ENCODE measurements around the gene ALDH18A1.

The ALDH18A1 gene

GRCh38 chr10:95572131-95572820 is 84.2 kb downstream of the ALDH18A1 start:
- no peaks in the 10 kb centered on the region for H3K36me3 ChIP-seq
- no peak overlapping the region for H3K4me3 ChIP-seq (ENCODE audit: low read depth, low read length)
- no peak overlapping the region for H3K27ac ChIP-seq
- no peaks in the 10 kb centered on the region for H3K9me3 ChIP-seq (ENCODE audit: severe bottlenecking)
- TF ChIP-seq, protein P1, sequence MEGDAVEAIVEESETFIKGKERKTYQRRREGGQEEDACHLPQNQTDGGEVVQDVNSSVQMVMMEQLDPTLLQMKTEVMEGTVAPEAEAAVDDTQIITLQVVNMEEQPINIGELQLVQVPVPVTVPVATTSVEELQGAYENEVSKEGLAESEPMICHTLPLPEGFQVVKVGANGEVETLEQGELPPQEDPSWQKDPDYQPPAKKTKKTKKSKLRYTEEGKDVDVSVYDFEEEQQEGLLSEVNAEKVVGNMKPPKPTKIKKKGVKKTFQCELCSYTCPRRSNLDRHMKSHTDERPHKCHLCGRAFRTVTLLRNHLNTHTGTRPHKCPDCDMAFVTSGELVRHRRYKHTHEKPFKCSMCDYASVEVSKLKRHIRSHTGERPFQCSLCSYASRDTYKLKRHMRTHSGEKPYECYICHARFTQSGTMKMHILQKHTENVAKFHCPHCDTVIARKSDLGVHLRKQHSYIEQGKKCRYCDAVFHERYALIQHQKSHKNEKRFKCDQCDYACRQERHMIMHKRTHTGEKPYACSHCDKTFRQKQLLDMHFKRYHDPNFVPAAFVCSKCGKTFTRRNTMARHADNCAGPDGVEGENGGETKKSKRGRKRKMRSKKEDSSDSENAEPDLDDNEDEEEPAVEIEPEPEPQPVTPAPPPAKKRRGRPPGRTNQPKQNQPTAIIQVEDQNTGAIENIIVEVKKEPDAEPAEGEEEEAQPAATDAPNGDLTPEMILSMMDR (IDR thresholded peaks at IDR 0.05; ENCODE audit: low read depth, low read length) = no peak
- DNase-seq = no peak
- no peaks in the 10 kb centered on the region for H3K27me3 ChIP-seq (ENCODE audit: insufficient read depth, low read depth, severe bottlenecking)

DNA sequence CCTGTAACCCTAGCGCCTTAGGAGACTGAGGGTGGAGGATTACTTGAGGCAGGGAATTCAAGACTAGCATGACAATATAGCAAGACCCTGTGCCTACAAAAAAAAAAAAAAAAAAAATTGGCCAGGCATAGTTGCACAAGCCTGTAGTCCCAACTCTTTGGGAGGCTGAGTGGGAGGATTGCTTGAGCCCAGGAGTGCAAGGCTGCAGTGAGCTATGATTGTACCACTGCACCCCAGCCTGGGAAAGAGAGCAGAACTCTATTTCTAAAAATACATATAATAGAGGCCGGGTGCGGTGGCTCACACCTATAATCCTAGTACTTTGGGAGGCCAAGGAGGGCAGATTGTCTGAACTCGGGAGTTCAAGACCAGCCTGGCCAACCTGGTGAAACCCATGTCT is 85.1 kb downstream of the ALDH18A1 start:
- no peak overlapping the region for H3K4me3 ChIP-seq (ENCODE audit: low read depth, low read length)
- H3K9me3 ChIP-seq (ENCODE audit: severe bottlenecking) = no peaks in the 10 kb centered on the region
- no peaks in the 10 kb centered on the region for H3K27me3 ChIP-seq (ENCODE audit: insufficient read depth, low read depth, severe bottlenecking)
- no peaks in the 10 kb centered on the region for H3K36me3 ChIP-seq
- no peak for DNase-seq
- H3K27ac ChIP-seq = no peak overlapping the region
- TF ChIP-seq, protein P1 (IDR thresholded peaks at IDR 0.05; ENCODE audit: low read depth, low read length) = no peak

DNA sequence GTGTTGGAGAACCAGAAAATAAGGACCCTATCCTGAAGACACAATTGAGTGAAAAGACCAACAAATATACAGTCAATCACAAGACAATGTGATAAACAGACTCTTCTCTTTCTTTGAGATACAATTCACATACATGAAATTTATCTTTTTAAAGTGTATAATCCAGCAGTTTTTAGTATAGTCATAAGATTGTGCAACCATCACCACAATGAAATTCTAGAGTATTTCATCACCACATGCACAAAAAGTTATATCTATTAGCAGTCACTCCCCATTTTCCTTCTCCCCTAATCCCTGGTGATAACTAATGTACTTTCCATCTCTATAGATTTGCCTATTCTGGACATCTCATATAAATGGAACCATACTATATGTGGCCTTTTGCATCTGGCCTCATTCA is 87.1 kb downstream of the ALDH18A1 start:
- Histone ChIP-seq H3K4me3 (ENCODE audit: low read depth, low read length) (no peak overlapping the region), H3K27me3 (ENCODE audit: insufficient read depth, low read depth, severe bottlenecking) (no peaks in the 10 kb centered on the region), H3K27ac (no peak overlapping the region), H3K9me3 (ENCODE audit: severe bottlenecking) (no peaks in the 10 kb centered on the region), H3K36me3 (no peaks in the 10 kb centered on the region)
- DNase-seq = no peak
- TF ChIP-seq, protein P1 (IDR thresholded peaks at IDR 0.05; ENCODE audit: low read depth, low read length) = no peak

- Histone ChIP-seq H3K27ac (no peak overlapping the region), H3K4me3 (ENCODE audit: low read depth, low read length) (no peak overlapping the region)
- no peak for DNase-seq
Measured at GRCh38 chr10:95567903-95568630, 88.4 kb downstream of the ALDH18A1 start.

GRCh38 chr10:95566136-95566535 is 90.4 kb downstream of the ALDH18A1 start:
- TF ChIP-seq, protein P1 (IDR thresholded peaks at IDR 0.05; ENCODE audit: low read depth, low read length) = no peak
- Histone ChIP-seq H3K27me3 (ENCODE audit: insufficient read depth, low read depth, severe bottlenecking) (no peaks in the 10 kb centered on the region), H3K9me3 (ENCODE audit: severe bottlenecking) (no peaks in the 10 kb centered on the region), H3K4me3 (ENCODE audit: low read depth, low read length) (no peak overlapping the region), H3K27ac (no peak overlapping the region), H3K36me3 (no peaks in the 10 kb centered on the region)
- DNase-seq = no peak

More at GRCh38 chr10:95567903-95568630, 88.4 kb downstream of the ALDH18A1 start:
- no peaks in the 10 kb centered on the region for H3K36me3 ChIP-seq
- H3K27me3 ChIP-seq (ENCODE audit: insufficient read depth, low read depth, severe bottlenecking) = no peaks in the 10 kb centered on the region
- TF ChIP-seq, protein P1 (IDR thresholded peaks at IDR 0.05; ENCODE audit: low read depth, low read length) = no peak
- H3K9me3 ChIP-seq (ENCODE audit: severe bottlenecking) = no peaks in the 10 kb centered on the region

Data from WERI-Rb-1 (cell line).